GM12878 (cell line): ENCODE measurements around the gene MOXD1. TPM values are rescaled to one million over a fixed set of nuclear protein-coding genes. Genes with fewer than 3 reads are reported as not detected.

Source experiments
- ATAC-seq: fragments of 200-7000 bp; cut with Tn5 transposase; 3 replicates; pipeline ENCODE4 v1.9.1; 2020; ENCODE audit warnings: mild to moderate bottlenecking, moderate library complexity
- BruUV-seq: library from RNA; stranded (reverse); fragments of 400-500 nt; replicated peaks from 2 replicates; lab custom pipeline; 2021; lab: Mats Ljungman, UMichigan
- CTCF ChIA-PET: fragments of 300-600 bp; sonication (Branson Sonifier 250); formaldehyde crosslinking; extraction: SDS; loops from one replicate; lab custom pipeline; 2021; ENCODE audit warnings: inconsistent platforms; lab: Yijun Ruan, JAX
- POLR2A ChIA-PET: fragments of 350-600 bp; formaldehyde crosslinking; extraction: SDS; loops from one replicate; lab custom pipeline; 2021; ENCODE audit warnings: inconsistent platforms; lab: Charles Lee
- RAD21 ChIA-PET: fragments of 300-600 bp; sonication (Branson Sonifier 250); formaldehyde crosslinking; loops from one replicate; lab custom pipeline; 2023; ENCODE audit warnings: antibody characterized with exemption; ENCODE audit not compliant: unreplicated experiment; lab: Charles Lee
- SMC1A ChIA-PET: fragments of 300-600 bp; sonication (Branson Sonifier 250); formaldehyde crosslinking; loops from one replicate; lab custom pipeline; 2023; ENCODE audit not compliant: unreplicated experiment, uncharacterized antibody; lab: Charles Lee
- DNase-seq: peaks from one replicate; pipeline ENCODE4 v3.0.0-alpha.2; 2011; ENCODE audit warnings: low read depth, low spot score
- FAIRE-seq: peaks from 3 replicates; lab custom pipeline; 2011; peaks lifted over from hg19 to GRCh38; lab: Jason Lieb, UNC
- H2AFZ ChIP-seq: 2 replicates; pipeline ENCODE4 v1.6.0; 2011; ENCODE audit warnings: low read depth, low read length, control low read depth; ENCODE audit not compliant: control insufficient read depth
- H3K27ac ChIP-seq: 2 replicates; pipeline ENCODE4 v1.5.1; 2011; ENCODE audit warnings: control low read depth; ENCODE audit not compliant: control insufficient read depth, insufficient read depth
- H3K27me3 ChIP-seq, 2 experiments: replicated peaks in 1 of 2; 2 replicates each; pipeline versions ENCODE4 v1.6.0 to v1.6.1; 2011; ENCODE audit warnings: low read length in 1 of 2; ENCODE audit not compliant: control insufficient read depth in 2 of 2, insufficient read depth in 2 of 2
- H3K36me3 ChIP-seq, 2 experiments: 2 replicates each; pipeline ENCODE4 v1.5.1; 2011; ENCODE audit warnings: low read length in 1 of 2; ENCODE audit not compliant: control insufficient read depth in 2 of 2, insufficient read depth in 2 of 2
- H3K4me1 ChIP-seq: 2 replicates; pipeline ENCODE4 v1.6.1; 2011; ENCODE audit warnings: mild to moderate bottlenecking, low read length, moderate library complexity, mixed read lengths; ENCODE audit not compliant: control insufficient read depth, insufficient read depth
- H3K4me2 ChIP-seq: 2 replicates; pipeline ENCODE4 v1.6.0; 2011; ENCODE audit warnings: control low read depth; ENCODE audit not compliant: control insufficient read depth, insufficient read depth
- H3K4me3 ChIP-seq: fragments of 200-600 bp; sonication (generic); 2 replicates; pipeline ENCODE4 v1.5.1; 2016
- H3K79me2 ChIP-seq: 2 replicates; pipeline ENCODE4 v1.6.0; 2011; ENCODE audit warnings: low read length; ENCODE audit not compliant: control insufficient read depth, insufficient read depth
- H3K9ac ChIP-seq: 2 replicates; pipeline ENCODE4 v1.8.0; 2011; ENCODE audit warnings: low read length, control low read depth, mixed read lengths; ENCODE audit not compliant: control insufficient read depth, insufficient read depth
- H3K9me3 ChIP-seq: replicated peaks from 3 replicates; pipeline ENCODE4 v1.5.1; 2011; ENCODE audit warnings: mild to moderate bottlenecking, low read length; ENCODE audit not compliant: control insufficient read depth, insufficient read depth
- H4K20me1 ChIP-seq: 2 replicates; pipeline ENCODE4 v1.6.0; 2011; ENCODE audit not compliant: control insufficient read depth, insufficient read depth
- BMI1 ChIP-seq: fragments of 450-650 bp; IDR thresholded peaks from 2 replicates; pipeline ENCODE4 v1.6.1; 2016; ENCODE audit warnings: mild to moderate bottlenecking, moderate library complexity, borderline replicate concordance
- CBX5 ChIP-seq: sonication (generic); IDR thresholded peaks from 2 replicates; pipeline ENCODE4 v1.6.1; 2016; ENCODE audit warnings: low read depth, moderate library complexity, mild to moderate bottlenecking, inconsistent platforms
- CEBPZ ChIP-seq: fragments of 150-350 bp; IDR thresholded peaks from 2 replicates; pipeline ENCODE4 v1.6.1; 2016; ENCODE audit warnings: low read depth, low read length
- FOXM1 ChIP-seq: IDR thresholded peaks from 2 replicates; pipeline ENCODE4 v1.6.1; 2012; ENCODE audit warnings: low read depth, mild to moderate bottlenecking, inconsistent platforms, low read length, moderate library complexity
- HDGF ChIP-seq: fragments of 450-650 bp; IDR thresholded peaks from 2 replicates; pipeline ENCODE4 v1.6.1; 2016; ENCODE audit warnings: antibody characterized with exemption
- HSF1 ChIP-seq: fragments of 150-350 bp; IDR thresholded peaks from 2 replicates; pipeline ENCODE4 v1.6.1; 2014; ENCODE audit warnings: mild to moderate bottlenecking, low read depth, low read length
- NFYB ChIP-seq: IDR thresholded peaks from 2 replicates; pipeline ENCODE4 v1.6.1; 2011; ENCODE audit warnings: low read depth, mild to moderate bottlenecking, low read length, improper control_type of control experiment, moderate library complexity; ENCODE audit not compliant: insufficient read depth
- NR2C1 ChIP-seq: fragments of 450-650 bp; IDR thresholded peaks from 2 replicates; pipeline ENCODE4 v1.6.1; 2017; ENCODE audit warnings: antibody characterized with exemption, mild to moderate bottlenecking, moderate library complexity
- NR2F1 ChIP-seq: fragments of 450-650 bp; conservative IDR thresholded peaks from 2 replicates; pipeline ENCODE4 v1.6.1; 2017; ENCODE audit warnings: mild to moderate bottlenecking
- SMC3 ChIP-seq: IDR thresholded peaks from 2 replicates; pipeline ENCODE4 v1.6.1; 2011; ENCODE audit warnings: low read length, improper control_type of control experiment, borderline replicate concordance
- STAT1 ChIP-seq: fragments of 450-650 bp; conservative IDR thresholded peaks from 2 replicates; pipeline ENCODE4 v1.6.1; 2014; ENCODE audit warnings: antibody characterized with exemption, mild to moderate bottlenecking
- TBL1XR1 ChIP-seq: IDR thresholded peaks from 2 replicates; pipeline ENCODE4 v1.6.1; 2012; ENCODE audit warnings: low read depth, low read length, improper control_type of control experiment
- ZNF217 ChIP-seq: fragments of 450-650 bp; IDR thresholded peaks from 2 replicates; pipeline ENCODE4 v1.6.1; 2017; ENCODE audit warnings: antibody characterized with exemption, mild to moderate bottlenecking
- WGBS: methylation state at CpG from one replicate; pipeline ENCODE4 v1.1.6; 2016; ENCODE audit warnings: low lambda C conversion rate; ENCODE audit not compliant: insufficient replicate concordance, insufficient coverage; ENCODE audit errors: missing lambda C conversion rate; 5-methylcytosine and 5-hydroxymethylcytosine counted together
- in situ Hi-C: fragments of 300-500 bp; cut with MboI; formaldehyde crosslinking; loops from 9 replicates; pipeline ENCODE4 v1.14.3; 2018; ENCODE audit warnings: mixed read lengths
- intact Hi-C: fragments of 100-400 bp; cut with micrococcal nuclease; formaldehyde crosslinking; loops from one replicate; pipeline ENCODE4 v1.14.2; 2022; ENCODE audit not compliant: unreplicated experiment
- polyA plus RNA-seq, 11 experiments: library from polyadenylated mRNA; depleted of rRNA in 4 of 11; unstranded in 6 of 11; stranded (reverse) in 5 of 11; fragments of >200 nt; fragmentation: Nextera tagmentation in 4 of 11; fragmentation: Illumina TruSeq in 1 of 11; extraction: Ambion mirVana in 4 of 11; extraction: Trizol in 1 of 11; gene quantifications; 1 replicate in 1 of 11; 2 replicates in 10 of 11; pipeline versions ENCODE4 v1.2.1 to v1.2.3, GENCODE V29; 2011 to 2016; ENCODE audit warnings: inconsistent platforms in 2 of 11, missing spikeins in 2 of 11, low read depth in 1 of 11
- total RNA-seq, 4 experiments: library from RNA; depleted of rRNA in 3 of 4; stranded (reverse); fragments of >200 nt in 3 of 4; fragmentation: Illumina TruSeq in 1 of 4; extraction: Trizol in 1 of 4; gene quantifications; 2 replicates each; pipeline versions ENCODE4 v1.2.1 to v1.2.3, GENCODE V29; 2013 to 2021
- TF ChIP-seq, protein P1 (sequence below): fragments of 450-650 bp; IDR thresholded peaks from 2 replicates; pipeline ENCODE4 v1.6.1; 2017; ENCODE audit warnings: mild to moderate bottlenecking, moderate library complexity

MOXD1 gene
- total and polyA plus RNA-seq, 10 of the 15 experiments (the other 5 are each of a cell fraction or from before 2014, with no cell fraction given) = 0.03 to 2.1 (median 0.64) TPM

- TF ChIP-seq TBL1XR1 = no peak
- TF ChIP-seq NR2F1 = no peak
- no peak for TF ChIP-seq NFYB
These were observed 22.6 kb upstream of the MOXD1 start (continued) for GRCh38 chr6:132423839-132424238.

GRCh38 chr6:132418235-132418965, 17.1 kb upstream of the MOXD1 start:
- H4K20me1 ChIP-seq = no peaks in the 10 kb centered on the region
- ATAC-seq = no peak
- DNase-seq = no peak
- POLR2A ChIA-PET = no interaction called here
- no peak overlapping the region for H3K4me3 ChIP-seq
- no peaks in the 10 kb centered on the region; the same call in 2 of the 3 replicates for H3K9me3 ChIP-seq
- H3K4me1 ChIP-seq = no peaks in the 10 kb centered on the region; the same call in 1 of the 2 replicates
- H3K36me3 ChIP-seq = no peaks in the 10 kb centered on the region
- RAD21 ChIA-PET = no interaction called here
- FAIRE-seq = no peak
- WGBS = 55% methylated on average over 6 of the region's 6 CpGs
- no peak overlapping the region for H2AFZ ChIP-seq
- H3K79me2 ChIP-seq = no peaks in the 10 kb centered on the region
- intact Hi-C loops = no loop called here
- in situ Hi-C loops = no loop called here
- H3K9ac ChIP-seq = no peak overlapping the region
- H3K27me3 ChIP-seq = no peaks in the 10 kb centered on the region
- BruUV-seq = no TSS peak
- no peak overlapping the region for H3K4me2 ChIP-seq
- H3K27ac ChIP-seq = no peak overlapping the region
- SMC1A ChIA-PET = no interaction called here
- CTCF ChIA-PET = interaction anchor here (1.3 kb wide), 1 partner anchor 38 kb away, joined by 3 read pairs; no protein-coding TSS in a partner anchor
- TF ChIP-seq BMI1 (no peak), HSF1 (no peak), STAT1 (no peak), SMC3 (no peak), ZNF217 (no peak), FOXM1 (no peak), NR2C1 (no peak), CEBPZ (no peak), CBX5 (no peak), HDGF (no peak)
- TF ChIP-seq, protein P1, sequence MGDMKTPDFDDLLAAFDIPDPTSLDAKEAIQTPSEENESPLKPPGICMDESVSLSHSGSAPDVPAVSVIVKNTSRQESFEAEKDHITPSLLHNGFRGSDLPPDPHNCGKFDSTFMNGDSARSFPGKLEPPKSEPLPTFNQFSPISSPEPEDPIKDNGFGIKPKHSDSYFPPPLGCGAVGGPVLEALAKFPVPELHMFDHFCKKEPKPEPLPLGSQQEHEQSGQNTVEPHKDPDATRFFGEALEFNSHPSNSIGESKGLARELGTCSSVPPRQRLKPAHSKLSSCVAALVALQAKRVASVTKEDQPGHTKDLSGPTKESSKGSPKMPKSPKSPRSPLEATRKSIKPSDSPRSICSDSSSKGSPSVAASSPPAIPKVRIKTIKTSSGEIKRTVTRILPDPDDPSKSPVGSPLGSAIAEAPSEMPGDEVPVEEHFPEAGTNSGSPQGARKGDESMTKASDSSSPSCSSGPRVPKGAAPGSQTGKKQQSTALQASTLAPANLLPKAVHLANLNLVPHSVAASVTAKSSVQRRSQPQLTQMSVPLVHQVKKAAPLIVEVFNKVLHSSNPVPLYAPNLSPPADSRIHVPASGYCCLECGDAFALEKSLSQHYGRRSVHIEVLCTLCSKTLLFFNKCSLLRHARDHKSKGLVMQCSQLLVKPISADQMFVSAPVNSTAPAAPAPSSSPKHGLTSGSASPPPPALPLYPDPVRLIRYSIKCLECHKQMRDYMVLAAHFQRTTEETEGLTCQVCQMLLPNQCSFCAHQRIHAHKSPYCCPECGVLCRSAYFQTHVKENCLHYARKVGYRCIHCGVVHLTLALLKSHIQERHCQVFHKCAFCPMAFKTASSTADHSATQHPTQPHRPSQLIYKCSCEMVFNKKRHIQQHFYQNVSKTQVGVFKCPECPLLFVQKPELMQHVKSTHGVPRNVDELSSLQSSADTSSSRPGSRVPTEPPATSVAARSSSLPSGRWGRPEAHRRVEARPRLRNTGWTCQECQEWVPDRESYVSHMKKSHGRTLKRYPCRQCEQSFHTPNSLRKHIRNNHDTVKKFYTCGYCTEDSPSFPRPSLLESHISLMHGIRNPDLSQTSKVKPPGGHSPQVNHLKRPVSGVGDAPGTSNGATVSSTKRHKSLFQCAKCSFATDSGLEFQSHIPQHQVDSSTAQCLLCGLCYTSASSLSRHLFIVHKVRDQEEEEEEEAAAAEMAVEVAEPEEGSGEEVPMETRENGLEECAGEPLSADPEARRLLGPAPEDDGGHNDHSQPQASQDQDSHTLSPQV = no peak
